Brain microvascular endothelial cell (primary cell): ENCODE data around the gene RAD9B.
"Not testable (repeated sequence)": the region's sequence is repeated elsewhere in the genome, so short reads cannot be mapped to it uniquely, and the experiment has no call there.

ENCODE experiments used
- DNase-seq: peaks from one replicate; pipeline ENCODE4 v3.0.0-alpha.2; 2020
- H3K27ac ChIP-seq: fragments of 250-450 bp; sonication (Bioruptor Pico); 2 replicates; pipeline ENCODE4 v1.5.1; 2020; ENCODE audit warnings: mild to moderate bottlenecking, moderate library complexity
- H3K27me3 ChIP-seq: fragments of 250-450 bp; sonication (Bioruptor Pico); replicated peaks from 2 replicates; pipeline ENCODE4 v1.5.1; 2020; ENCODE audit warnings: mild to moderate bottlenecking
- H3K36me3 ChIP-seq: fragments of 250-450 bp; sonication (Bioruptor Pico); replicated peaks from 2 replicates; pipeline ENCODE4 v1.5.1; 2020; ENCODE audit warnings: mild to moderate bottlenecking
- H3K4me3 ChIP-seq: 2 replicates; pipeline ENCODE4 v1.5.1; 2011; ENCODE audit warnings: low read depth, mild to moderate bottlenecking, control low read depth, low read length, moderate library complexity
- CTCF ChIP-seq: IDR thresholded peaks from 2 replicates; pipeline ENCODE4 v1.5.1; 2011; ENCODE audit warnings: low read depth, mild to moderate bottlenecking, moderate library complexity, low read length, control low read depth, inconsistent platforms; ENCODE audit errors: missing control alignments
- in situ Hi-C: cut with HindIII; loops from 2 replicates; pipeline ENCODE4 v1.10.0; 2017; ENCODE audit warnings: low sequenced_read_pairs, low pct_ligation_motif_present

The RAD9B gene

GRCh38 chr12:110538869-110539622 lies 36.9 kb downstream of the RAD9B start:
- TF ChIP-seq CTCF: no peak
- DNase-seq: no peak
- Histone ChIP-seq H3K27ac (no peak overlapping the region), H3K27me3 (no peaks in the 10 kb centered on the region), H3K4me3 (no peak overlapping the region), H3K36me3 (peaks cover 17% of the 10 kb centered on the region)
- in situ Hi-C loops: no loop called here

- Histone ChIP-seq H3K27ac (no peak overlapping the region), H3K36me3 (peaks cover 17% of the 10 kb centered on the region), H3K4me3 (no peak overlapping the region), H3K27me3 (no peaks in the 10 kb centered on the region)
- in situ Hi-C loops: no loop called here
- TF ChIP-seq CTCF: no peak
- no peak for DNase-seq
Observed at GRCh38 chr12:110540048-110540447, 37.9 kb downstream of the RAD9B start.

GRCh38 chr12:110543252-110543959 lies 41.3 kb downstream of the RAD9B start:
- Histone ChIP-seq H3K36me3 (no peaks in the 10 kb centered on the region), H3K4me3 (no peak overlapping the region), H3K27me3 (no peaks in the 10 kb centered on the region), H3K27ac (peak overlapping the region; percentile 2)
- DNase-seq: peak; percentile 81
- in situ Hi-C loops: no loop called here
- TF ChIP-seq CTCF: no peak

GRCh38 chr12:110543965-110544364 lies 41.8 kb downstream of the RAD9B start:
- no peak for TF ChIP-seq CTCF
- Histone ChIP-seq H3K27me3 (no peaks in the 10 kb centered on the region), H3K36me3 (no peaks in the 10 kb centered on the region), H3K4me3 (no peak overlapping the region), H3K27ac (peak overlapping the region; percentile 2)
- DNase-seq: no peak
- in situ Hi-C loops: no loop called here

GRCh38 chr12:110545259-110545658 lies 43.1 kb downstream of the RAD9B start:
- H3K36me3 ChIP-seq, H3K4me3 ChIP-seq, H3K27me3 ChIP-seq, in situ Hi-C loops: not testable (repeated sequence)
- peak; percentile 70 for DNase-seq
- H3K27ac ChIP-seq: peak overlapping the region; percentile 61

GRCh38 chr12:110545812-110546211 lies 43.7 kb downstream of the RAD9B start:
- no peak overlapping the region for H3K4me3 ChIP-seq
- H3K27ac ChIP-seq: peak overlapping the region; percentile 61
- H3K27me3 ChIP-seq: no peaks in the 10 kb centered on the region
- no peaks in the 10 kb centered on the region for H3K36me3 ChIP-seq
- TF ChIP-seq CTCF: no peak
- in situ Hi-C loops: no loop called here
- DNase-seq: no peak
